ENCODE data around the gene MAP3K9.

GRCh38 chr14:70683983-70684382, 125.3 kb downstream of the MAP3K9 start:
- TF ChIP-seq CTCF (IDR thresholded peaks at IDR 0.05) (no peak), POLR2A (IDR thresholded peaks at IDR 0.05) (no peak)
